ENCODE data around the gene PDE8B.

The PDE8B gene

DNA sequence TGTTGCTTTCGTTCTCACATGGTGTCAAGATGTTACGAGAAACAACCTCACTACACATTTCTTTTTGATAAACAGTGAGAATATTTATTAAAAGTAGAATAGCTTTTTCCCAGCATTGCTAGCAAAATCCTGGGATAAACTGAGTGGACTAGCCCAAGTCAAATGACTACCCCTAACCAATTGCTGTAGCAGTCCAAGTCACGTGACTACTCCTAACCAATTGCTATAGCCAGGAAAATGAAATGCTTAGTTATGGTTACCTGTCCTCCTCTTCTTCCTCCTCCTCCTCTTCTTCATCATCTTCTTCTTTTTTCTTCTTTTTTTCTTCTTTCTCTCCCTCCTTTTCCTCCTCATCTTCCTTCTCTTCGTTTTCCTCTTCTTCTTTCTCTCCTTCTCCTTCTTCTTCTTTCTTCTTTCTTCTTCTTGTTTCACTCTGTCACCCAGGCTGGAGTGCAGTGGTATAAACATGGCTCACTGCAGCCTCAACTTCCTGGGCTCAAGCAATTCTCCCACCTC lies 85.4 kb downstream of the PDE8B start:
- DNase-seq: no peak

- DNase-seq: no peak
Observed at GRCh38 chr5:77298146-77298545, 87.7 kb downstream of the PDE8B start.

DNA sequence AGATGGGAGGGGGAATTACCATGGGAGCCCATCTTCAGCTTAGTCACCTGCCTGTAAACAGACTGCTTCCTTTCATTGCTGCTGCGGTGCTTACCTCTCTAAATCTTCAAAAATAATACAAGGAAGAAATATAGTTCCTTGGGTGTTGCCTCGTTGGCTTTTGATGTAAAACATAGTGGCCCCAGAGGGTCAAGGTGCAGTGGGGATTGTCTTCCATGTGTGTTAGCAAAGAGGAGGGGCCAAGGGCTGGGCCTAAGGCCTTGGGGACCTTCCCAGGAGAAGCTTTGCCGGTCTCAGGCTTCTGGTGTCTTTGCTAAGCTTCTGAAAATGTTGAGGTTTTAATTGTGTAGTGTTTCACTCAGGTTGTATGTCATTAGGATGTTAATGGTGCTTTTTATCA lies 90.0 kb downstream of the PDE8B start:
- no peak for DNase-seq

GRCh38 chr5:77301447-77301883 lies 91.0 kb downstream of the PDE8B start:
- no peak for DNase-seq

- DNase-seq: no peak
Observed at GRCh38 chr5:77302247-77302646, 91.8 kb downstream of the PDE8B start.

- DNase-seq: no peak
Observed at GRCh38 chr5:77302653-77303052, 92.2 kb downstream of the PDE8B start.

DNA sequence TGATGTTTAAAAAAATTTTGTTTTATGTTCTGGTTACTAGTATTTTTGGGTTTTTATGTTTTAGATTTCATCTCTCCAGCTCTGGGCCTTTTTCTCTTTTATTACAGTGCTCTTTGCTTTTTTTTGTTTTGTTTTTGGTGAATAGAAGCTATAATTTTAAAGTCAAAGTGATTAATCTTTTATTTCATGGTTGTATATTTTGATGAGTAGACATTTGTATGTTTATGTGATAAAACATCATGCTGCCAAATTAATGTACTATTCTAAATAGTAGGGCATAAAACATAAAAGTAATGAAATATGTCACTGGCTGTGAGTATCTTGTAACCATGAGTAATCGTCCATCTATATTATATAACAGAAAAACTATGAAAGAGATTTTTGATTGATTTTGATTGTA lies 93.9 kb downstream of the PDE8B start:
- no peak for DNase-seq

GRCh38 chr5:77305222-77305846 lies 94.9 kb downstream of the PDE8B start:
- no peak for DNase-seq

- DNase-seq: no peak
Observed at GRCh38 chr5:77305956-77306355, 95.5 kb downstream of the PDE8B start.

- DNase-seq: no peak
Observed at GRCh38 chr5:77306531-77306930, 96.1 kb downstream of the PDE8B start.

- no peak for DNase-seq
Observed at GRCh38 chr5:77308154-77308960, 97.9 kb downstream of the PDE8B start.

GRCh38 chr5:77309140-77309539 lies 98.7 kb downstream of the PDE8B start:
- DNase-seq: no peak

- DNase-seq: no peak
Observed at GRCh38 chr5:77310494-77311213, 100.2 kb downstream of the PDE8B start.

DNA sequence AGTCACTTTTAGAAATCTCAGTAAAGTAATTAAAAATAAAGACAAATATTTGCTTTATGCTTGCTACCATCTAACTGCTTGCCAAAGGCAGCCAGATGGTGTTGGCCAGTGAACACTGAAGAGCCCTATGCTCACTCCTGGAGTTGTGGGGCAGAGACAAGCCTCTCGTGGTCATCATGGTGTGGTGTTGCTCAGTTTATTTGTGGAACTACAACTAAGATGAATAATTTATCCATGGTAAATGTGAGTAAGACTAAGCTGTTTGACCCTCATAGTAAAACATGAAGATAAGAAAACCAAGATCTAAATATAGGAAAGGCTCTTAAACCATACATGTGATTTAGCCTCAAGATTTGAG lies 100.7 kb downstream of the PDE8B start:
- no peak for DNase-seq

DNA sequence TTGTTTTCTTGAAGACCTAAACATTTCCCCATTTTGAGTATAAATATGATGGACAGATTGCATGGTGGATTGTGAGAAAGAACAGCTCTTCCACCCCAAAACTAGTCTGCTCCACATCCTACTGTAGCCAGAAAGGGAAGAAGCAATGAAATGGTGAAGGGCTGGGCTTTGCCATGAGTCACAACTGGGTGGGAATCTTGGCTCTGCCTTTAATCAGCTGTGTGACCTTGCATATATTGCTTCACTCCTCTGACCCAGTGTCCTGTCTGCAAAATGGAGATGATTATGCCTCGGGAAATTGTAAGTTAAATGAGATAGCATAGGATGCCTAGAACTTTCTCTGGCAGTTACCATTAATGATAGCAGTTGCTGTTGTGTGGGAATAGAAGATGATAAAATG lies 101.9 kb downstream of the PDE8B start:
- DNase-seq: no peak

DNA sequence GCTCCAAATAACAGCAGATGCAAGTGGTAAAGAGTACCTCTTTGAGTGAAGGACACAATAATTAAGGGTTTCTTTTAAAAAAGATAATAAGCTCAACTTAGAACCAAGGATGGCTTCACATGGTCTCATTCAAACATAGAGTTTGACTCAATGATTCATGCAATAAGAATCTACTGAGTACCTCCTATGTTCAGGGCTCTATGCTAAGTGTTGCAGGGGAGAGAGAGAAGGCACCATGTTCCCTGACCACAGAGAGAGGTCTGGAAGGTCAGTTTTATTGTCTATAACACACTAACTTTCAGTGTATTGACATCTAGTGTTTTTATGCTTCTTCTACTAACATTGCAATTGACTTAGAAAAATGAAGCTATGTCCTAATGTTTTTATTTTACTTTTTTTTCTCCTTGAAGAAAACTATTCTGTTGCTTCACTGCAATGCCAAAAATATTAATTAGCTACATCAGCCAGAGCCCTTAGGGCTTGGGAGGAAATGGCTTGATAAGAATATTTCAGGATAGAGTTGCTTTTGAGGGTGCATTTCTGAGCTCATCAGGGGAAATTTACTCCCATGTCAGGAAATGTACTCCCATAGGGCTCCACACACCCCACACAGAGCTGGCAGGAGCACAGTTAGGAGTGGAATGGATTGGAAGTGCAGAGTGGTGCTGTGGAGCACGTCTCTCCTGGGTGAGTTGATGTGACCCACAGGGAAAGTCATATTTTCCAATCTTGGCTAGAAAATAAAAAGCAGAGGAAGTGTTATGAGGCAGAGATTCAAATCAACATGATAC lies 106.6 kb downstream of the PDE8B start:
- no peak for DNase-seq

DNA sequence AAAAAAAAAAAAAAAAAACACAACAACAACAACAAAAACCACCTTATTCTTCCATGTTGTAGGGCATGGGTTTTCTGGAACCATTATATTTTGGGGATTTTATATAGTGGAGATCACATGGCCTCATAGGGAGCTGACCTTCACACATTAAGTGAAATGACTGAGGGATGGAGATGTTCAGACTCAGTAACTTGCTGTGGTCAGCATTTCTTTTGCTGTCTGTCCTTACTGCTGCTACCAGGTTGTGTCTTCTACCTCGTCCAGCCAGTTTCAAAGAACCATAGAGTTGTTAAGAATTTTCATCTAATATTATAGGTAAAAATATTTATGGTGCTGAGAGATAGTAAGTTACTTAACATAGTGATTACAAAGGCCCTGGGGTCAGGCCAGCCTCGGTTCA lies 107.6 kb downstream of the PDE8B start:
- no peak for DNase-seq

DNA sequence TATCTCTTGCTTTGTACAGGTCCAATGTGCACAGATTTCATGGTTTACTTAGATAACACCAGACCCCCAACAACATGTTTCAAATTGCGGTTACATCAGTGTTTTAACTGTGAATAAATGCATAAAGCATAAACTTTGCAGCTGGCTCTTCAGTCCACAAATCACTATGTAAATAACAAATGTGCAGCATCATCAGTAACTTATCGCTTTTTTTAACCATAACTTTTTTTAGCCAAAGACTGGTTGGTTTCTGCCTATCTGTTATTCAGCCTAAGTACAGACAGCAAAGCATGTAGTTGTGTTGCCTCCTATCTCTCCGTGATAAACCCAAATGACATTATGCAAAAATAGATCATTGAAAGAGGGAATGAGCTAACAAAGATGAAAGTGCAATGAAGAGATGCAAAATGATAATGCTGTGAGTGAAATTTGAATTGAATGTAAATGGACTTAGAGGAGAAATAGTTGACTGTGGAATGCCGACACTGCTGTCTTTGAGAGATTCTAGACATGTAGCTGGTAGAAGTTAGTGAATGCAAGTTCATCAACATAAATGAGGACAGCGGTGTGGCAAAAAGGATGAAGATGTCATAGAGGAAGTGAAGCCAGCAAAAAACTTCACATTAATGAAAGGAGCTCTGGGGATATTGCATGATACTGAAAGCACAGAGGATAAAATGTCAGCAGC lies 108.8 kb downstream of the PDE8B start:
- no peak for DNase-seq

GRCh38 chr5:77321793-77322394 lies 111.4 kb downstream of the PDE8B start:
- no peak for DNase-seq

DNA sequence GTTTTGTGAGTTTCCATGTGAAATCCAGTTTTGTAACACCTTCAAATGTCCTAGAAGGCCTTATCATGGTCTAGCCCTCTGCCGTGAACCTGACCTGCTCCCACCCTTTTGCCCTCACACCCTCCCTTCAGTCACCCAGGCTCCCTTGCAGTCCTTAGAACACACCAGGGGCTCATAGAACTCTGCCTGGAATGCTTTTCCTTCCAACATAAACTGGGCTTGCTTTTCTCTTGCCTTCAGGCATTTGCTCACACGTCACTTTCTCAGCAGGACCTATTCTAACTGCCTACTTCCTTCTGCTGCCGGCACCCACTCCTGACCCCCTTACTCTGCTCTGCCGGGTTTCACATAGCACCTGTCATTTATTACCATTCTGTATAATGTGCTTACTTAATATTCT lies 111.9 kb downstream of the PDE8B start:
- no peak for DNase-seq

GRCh38 chr5:77325921-77326541 lies 115.6 kb downstream of the PDE8B start:
- DNase-seq: no peak

All from bone marrow (tissue), 2 donors.